GM19023 (cell line): ENCODE results near the gene TBC1D3K.
"Not testable (repeated sequence)": the region's sequence is repeated elsewhere in the genome, so short reads cannot be mapped to it uniquely, and the experiment has no call there.

Source experiments
- ATAC-seq: cut with Tn5 transposase; IDR thresholded peaks from one replicate; pipeline ENCODE4 v1.9.1; 2021; ENCODE audit warnings: mild to moderate bottlenecking, moderate library complexity; ENCODE audit not compliant: unreplicated experiment

TBC1D3K gene

GRCh38 chr17:37924115-37924514, at the start of gene TBC1D3K:
Gene TBC1D3K, plus strand, starts transcription at chr17:37924415. Its CDS starts 1,585 bp downstream, at chr17:37926000.
- ATAC-seq: not testable (repeated sequence)

GRCh38 chr17:37884516-37884915, 39.7 kb upstream of the TBC1D3K start:
- no peak for ATAC-seq

GRCh38 chr17:37885136-37885535, 39.1 kb upstream of the TBC1D3K start:
- ATAC-seq: no peak

DNA sequence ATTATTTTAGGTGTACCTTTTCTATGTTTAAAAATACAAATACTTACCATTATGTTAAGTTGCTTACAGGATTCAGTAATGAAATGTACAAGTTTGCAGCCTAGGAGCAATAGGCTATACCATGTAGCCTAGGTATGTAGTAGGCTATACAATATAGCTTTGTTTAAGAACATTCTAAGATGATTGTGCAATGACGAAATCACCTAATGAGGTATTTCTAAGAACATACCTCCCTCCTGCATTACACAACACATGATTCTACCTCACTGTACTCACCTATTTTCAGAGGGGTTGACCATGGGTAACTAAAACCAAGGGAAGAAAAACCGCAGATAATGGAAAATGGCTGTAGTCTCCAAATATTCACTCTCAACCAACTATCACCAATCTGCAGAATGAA, 35.3 kb upstream of the TBC1D3K start:
- no peak for ATAC-seq

- not testable (repeated sequence) for ATAC-seq
Observed at GRCh38 chr17:37896961-37897360, 27.3 kb upstream of the TBC1D3K start.
